Fibroblast of skin of left quadriceps (primary cell): Measurements from ENCODE around the gene LRRC42.
A peak's percentile ranks its signal among the peaks of the same experiment; 100 is the strongest.
"Not testable (repeated sequence)": the region's sequence is repeated elsewhere in the genome, so short reads cannot be mapped to it uniquely, and the experiment has no call there.

ENCODE experiments used
- DNase-seq, 2 experiments: peaks; one replicate each; pipeline ENCODE4 v3.0.0-alpha.2; 2013; ENCODE audit warnings: low read depth in 2 of 2

LRRC42 gene

DNA sequence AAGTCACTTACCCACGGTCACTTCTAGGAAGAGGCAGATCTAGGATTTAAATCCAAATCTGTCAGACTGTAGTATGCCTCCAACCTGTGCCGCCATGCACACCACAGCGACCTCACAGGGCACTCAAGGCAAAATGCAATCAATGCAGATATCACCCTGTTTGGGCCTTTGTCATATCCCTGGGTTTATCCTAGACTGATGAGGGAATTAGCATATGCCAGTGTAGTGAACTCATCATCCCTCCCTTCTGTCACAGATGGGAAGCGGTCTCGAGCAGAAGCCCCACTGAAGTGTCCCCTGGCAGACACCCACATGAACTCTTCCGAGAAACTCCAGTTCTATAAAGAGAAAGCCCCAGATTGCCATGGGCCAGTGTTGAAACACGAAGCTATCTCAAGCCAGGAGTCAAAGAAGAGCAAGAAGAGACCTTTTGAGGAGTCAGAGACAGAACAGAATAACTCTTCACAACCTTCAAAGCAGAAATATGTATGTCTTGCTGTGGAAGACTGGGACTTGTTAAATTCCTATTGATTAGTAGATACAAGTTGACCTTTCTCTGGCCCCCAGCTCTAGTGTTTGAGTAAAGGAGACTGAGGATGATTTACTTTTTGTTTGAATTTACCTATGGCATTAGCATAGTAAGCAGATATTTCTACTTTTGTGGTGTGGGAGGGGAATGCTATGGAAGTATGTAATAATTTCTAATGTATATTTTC lies 21.4 kb downstream of the LRRC42 start:
- DNase-seq, result no peak

GRCh38 chr1:53968125-53968513 lies 22.0 kb downstream of the LRRC42 start:
- no peak for DNase-seq

DNA sequence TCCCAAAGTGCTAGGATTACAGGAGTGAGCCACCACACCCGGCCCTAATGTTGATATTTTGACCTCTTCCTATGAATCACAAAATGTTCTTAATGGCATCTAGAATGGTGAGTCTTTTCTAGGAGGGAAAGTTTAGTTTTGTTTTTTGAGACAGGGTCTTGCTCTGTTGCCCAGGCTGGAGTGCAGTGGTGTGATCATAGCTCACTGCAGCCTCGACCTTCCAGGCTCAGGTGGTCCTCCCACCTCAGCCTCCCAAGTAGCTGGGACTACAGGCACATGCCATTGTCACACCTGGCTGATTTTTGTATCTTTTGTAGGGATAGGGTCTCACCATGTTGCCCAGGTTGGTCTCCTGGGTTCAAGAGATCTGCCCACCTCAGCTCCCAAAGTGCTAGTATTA lies 23.2 kb downstream of the LRRC42 start:
- not testable (repeated sequence) for DNase-seq

GRCh38 chr1:53971718-53972117 lies 25.6 kb downstream of the LRRC42 start:
- no peak for DNase-seq

- DNase-seq, result no peak
These were observed 29.7 kb downstream of the LRRC42 start for GRCh38 chr1:53975861-53976260.

GRCh38 chr1:53979712-53980450 lies 33.7 kb downstream of the LRRC42 start:
- DNase-seq, result no peak

- DNase-seq, result no peak
These were observed 35.1 kb downstream of the LRRC42 start for GRCh38 chr1:53981220-53981619.

- DNase-seq, result peak; percentile 24 to 27
These were observed 36.0 kb downstream of the LRRC42 start for GRCh38 chr1:53982034-53982762.

- no peak for DNase-seq
These were observed 36.6 kb downstream of the LRRC42 start for GRCh38 chr1:53982763-53983104.

GRCh38 chr1:53984726-53985125 lies 38.6 kb downstream of the LRRC42 start:
- no peak for DNase-seq

DNA sequence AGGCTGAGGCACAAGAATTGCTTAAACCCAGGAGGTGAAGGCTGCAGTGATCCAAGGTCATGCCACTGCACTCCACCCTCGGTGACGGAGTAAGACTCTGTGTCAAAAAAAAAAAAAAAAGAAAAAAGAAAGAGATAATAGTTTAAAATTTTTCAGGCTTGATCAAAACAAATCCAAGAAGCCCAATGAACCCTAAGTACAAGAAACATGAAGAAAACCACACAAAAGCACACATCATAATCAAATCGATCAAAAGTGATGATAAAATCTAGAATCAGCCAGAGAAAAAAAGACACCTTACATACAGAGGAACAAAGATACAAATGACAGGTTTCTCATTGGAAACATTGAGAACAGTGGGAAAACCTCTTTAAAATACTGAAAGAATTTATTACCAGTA lies 40.3 kb downstream of the LRRC42 start:
- DNase-seq, result no peak

DNA sequence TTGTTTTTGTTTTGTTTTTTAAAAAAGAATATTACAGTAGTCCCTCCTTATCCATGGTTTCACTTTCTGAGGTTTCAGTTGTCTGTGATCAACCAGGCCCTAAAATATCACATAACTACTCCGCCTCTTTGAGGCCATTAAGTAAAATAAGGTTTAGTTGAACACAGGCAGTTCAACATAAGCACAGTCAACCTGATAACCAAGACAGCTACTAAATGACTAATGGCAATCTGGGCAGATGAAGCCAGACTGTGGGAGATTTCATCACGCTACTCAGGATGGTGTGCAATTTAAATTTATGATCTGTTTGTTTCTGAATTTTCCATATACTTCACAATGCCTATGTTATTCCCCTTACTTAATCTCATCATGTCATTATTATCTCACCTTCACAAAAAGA lies 41.7 kb downstream of the LRRC42 start:
- DNase-seq, result no peak

DNA sequence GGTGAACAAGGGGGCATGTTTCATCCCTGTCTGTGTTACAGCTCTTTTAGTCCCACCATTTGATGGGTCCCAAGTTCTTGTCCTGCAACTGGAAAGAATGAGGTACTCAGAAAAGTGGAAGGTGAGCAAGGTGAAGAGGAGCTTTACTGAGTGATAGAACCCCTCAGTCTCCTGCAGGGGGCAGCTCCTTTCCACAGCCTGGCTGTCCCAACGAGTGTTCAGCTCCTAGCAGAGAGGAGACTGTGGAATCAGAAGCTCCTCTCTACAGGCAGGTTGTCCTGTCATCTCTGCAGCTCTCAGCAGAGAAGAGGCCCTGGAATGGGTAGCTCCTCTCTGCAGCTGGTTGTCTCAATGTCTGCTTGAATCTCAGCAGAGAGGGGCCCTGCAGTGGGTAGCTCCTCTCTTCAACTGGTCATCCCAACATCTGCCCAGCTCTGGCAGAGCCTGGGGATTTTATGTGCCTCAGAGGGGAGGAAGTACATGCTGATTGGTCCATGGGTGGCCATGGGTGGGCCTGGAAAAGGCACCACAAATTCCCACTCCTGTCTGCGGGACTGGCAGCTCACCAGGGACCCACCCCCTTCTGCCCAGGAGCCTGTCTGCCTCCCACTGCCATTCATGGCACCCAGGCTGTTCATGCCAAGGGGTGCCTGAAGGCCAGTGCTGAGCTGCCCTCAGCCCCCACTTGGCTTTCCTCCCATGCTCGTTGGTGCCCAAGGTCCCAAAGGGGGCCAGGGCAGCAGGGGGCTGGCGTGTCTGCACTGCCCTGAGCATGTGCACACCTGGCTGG lies 46.1 kb downstream of the LRRC42 start:
- no peak for DNase-seq

DNA sequence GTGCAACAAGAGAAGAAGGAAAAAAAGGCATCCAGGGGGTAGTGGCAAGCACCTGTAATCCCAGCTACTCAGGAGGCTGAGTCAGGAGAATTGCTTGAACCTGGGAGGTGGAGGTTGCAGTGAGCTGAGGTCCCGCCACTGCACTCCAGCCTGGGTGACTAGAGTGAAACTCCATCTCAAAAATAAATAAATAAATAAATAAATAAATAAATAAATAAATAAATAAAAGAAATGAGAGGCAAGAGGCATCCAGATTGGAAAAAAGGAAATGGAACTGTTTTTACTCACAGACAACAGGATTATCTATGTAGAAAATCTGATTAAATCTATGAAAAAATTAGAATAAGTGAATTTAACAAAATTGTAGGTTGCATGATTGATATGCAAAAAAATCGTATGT lies 48.4 kb downstream of the LRRC42 start:
- not testable (repeated sequence) for DNase-seq

- DNase-seq, result no peak
These were observed 49.5 kb downstream of the LRRC42 start for GRCh38 chr1:53995683-53996082.

DNA sequence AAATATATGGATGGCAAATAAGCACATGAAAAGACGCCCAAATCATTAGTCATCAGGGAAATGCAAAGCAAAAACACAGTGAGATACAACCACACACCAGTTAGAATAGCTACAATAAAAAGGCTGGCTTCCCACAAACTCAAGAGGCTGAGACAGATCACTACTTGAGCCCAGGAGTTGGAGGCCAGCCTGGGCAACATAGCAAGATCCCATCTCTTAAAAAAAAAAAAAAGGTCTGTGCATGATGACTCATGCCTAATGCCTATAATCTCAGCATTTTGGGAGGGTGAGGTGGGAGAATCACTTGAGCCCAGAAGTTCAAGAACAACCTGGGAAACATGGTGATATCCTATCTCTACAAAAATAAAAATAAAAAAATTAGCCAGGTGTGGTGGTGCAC lies 52.1 kb downstream of the LRRC42 start:
- DNase-seq, result no peak

DNA sequence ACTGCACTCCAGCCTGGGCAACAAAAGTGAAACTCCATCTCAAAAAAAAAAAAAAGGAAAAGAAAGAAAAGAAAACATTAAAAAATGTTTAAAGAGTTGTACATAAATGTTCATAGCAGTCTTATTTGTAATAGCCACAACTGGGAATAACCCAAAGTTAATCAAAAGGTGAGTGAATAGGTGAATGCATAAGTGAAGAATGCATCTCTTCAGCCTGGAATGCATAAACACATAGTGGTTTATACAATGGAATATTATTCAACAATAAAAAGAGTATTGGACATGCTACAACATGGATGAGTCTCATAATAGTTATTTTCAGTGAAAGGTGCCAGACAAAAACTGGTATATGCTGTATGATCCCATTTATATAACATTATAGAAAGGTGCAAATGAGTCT lies 53.8 kb downstream of the LRRC42 start:
- DNase-seq, result no peak

DNA sequence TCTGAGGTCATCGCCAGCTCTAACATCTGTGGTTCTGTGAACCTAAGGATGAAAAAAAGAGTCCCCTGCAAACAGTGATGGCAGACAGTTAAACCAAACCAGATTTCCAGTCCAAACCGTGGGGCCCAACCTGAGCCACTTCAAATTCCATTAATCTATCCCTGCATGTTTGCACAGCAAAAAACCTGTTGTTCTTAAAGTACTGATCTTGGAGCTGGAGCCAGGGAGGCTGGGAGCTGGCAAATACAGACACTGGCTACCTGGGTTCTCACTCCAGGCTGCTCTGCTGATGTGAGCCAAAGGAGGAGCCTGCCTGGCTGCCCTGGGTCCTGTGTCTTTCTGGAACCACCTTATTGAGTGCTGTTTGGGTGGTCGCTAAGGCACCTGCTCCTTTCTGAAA lies 55.4 kb downstream of the LRRC42 start:
- DNase-seq, result no peak

DNA sequence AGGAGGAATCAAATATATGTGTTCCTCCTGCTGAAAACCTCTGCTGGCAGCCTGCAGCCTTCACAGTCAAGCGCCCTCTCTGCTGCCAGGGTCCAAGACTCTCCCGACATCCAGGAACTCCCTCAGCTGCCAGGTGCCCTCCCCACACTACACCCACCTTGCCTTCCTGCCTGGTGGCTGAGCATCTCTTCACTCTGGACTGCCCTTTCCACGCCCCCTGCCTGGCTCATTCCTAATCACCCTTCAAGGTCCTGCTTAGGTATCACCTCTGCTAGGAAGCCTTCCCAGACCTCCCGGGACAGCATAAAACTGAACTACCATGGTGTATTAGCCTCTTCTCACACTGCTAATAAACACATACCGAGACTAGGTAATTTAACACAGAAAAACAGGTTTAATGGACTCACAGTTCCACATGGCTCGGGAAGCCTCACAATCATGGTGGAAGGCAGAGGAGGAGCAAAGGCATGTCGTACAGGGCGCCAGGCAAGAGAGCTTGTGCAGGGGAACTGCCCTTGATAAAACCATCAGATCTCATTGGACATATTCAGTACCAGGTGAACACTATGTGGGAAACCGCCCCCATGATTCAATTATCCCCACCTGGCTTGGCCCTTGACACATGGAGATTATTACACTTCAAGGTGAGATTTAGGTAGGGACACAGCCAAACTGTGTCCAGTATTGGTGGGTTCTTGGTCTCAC lies 56.5 kb downstream of the LRRC42 start:
- no peak for DNase-seq

GRCh38 chr1:54003249-54003646 lies 57.1 kb downstream of the LRRC42 start:
- DNase-seq, result no peak

- DNase-seq, result not testable (repeated sequence)
These were observed 57.8 kb downstream of the LRRC42 start for GRCh38 chr1:54003750-54004480.
